H1 (cell line): Measurements from ENCODE around the gene GMNN. TPM values are rescaled to one million over a fixed set of nuclear protein-coding genes. Genes with fewer than 3 reads are reported as not detected.

Experiments
- CHD2 ChIP-seq: IDR thresholded peaks from 2 replicates; pipeline ENCODE4 v1.6.1; 2012; ENCODE audit warnings: low read length, improper control_type of control experiment
- SIX5 ChIP-seq: IDR thresholded peaks from 2 replicates; pipeline ENCODE4 v1.6.1; 2011; ENCODE audit warnings: mild to moderate bottlenecking, low read depth, low read length
- SP2 ChIP-seq: IDR thresholded peaks from 2 replicates; pipeline ENCODE4 v1.6.1; 2012; ENCODE audit warnings: mild to moderate bottlenecking, low read length, inconsistent platforms
- USF2 ChIP-seq: IDR thresholded peaks from 2 replicates; pipeline ENCODE4 v1.6.1; 2011; ENCODE audit warnings: low read length, improper control_type of control experiment
- polyA plus RNA-seq, 7 experiments: library from polyadenylated mRNA; depleted of rRNA in 3 of 7; stranded (reverse) in 5 of 7; unstranded in 2 of 7; fragments of >200 nt in 5 of 7; fragments of 200-250 nt in 2 of 7; gene quantifications; 1 replicate in 5 of 7; 2 replicates in 1 of 7; 4 replicates in 1 of 7; pipeline versions ENCODE4 v1.2.1 to v1.2.3, GENCODE V29; 2011 to 2013; ENCODE audit warnings: missing spikeins in 2 of 7, mixed read lengths in 2 of 7
- total RNA-seq: library from RNA; stranded (reverse); fragmentation: NEBNext Ultra II Directional; extraction: Animal tissue kit (Norgen Biotek cat#: 25700); gene quantifications from 2 replicates; pipeline ENCODE4 v1.2.1, GENCODE V29; 2021

The GMNN gene
- total and polyA plus RNA-seq, 2 of the 8 experiments (the other 6 are each of a cell fraction or from before 2014, with no cell fraction given): 65.9 to 101 TPM

GRCh38 chr6:24742216-24742738 lies 32.5 kb upstream of the GMNN start (continued):
- no peak for TF ChIP-seq USF2
- no peak for TF ChIP-seq SP2
- no peak for TF ChIP-seq SIX5
- TF ChIP-seq CHD2: no peak
